HEK293 (cell line): ENCODE data around the gene SAMD4A.

ENCODE experiments used
- CTCF ChIA-PET: fragments of 350-600 bp; formaldehyde crosslinking; extraction: SDS; loops from one replicate; lab custom pipeline; 2021; ENCODE audit warnings: antibody characterized with exemption; lab: Yijun Ruan, JAX
- POLR2A ChIA-PET: fragments of 300-600 bp; formaldehyde crosslinking; extraction: SDS; loops from one replicate; lab custom pipeline; 2020; ENCODE audit warnings: antibody characterized with exemption, inconsistent platforms; lab: Yijun Ruan, JAX
- H3K27ac ChIP-seq: fragments of 200-500 bp; sonication (Bioruptor generic); 2 replicates; pipeline ENCODE4 v1.5.1; 2014; ENCODE audit warnings: low read depth, low read length, control low read depth, inconsistent platforms; ENCODE audit errors: extremely low read depth
- H3K36me3 ChIP-seq, 2 experiments: fragments of 200-500 bp in 1 of 2; sonication (Bioruptor generic) in 1 of 2; 1 replicate in 1 of 2; 2 replicates in 1 of 2; pipeline ENCODE4 v1.5.1; 2014 to 2017; ENCODE audit warnings: inconsistent platforms in 2 of 2, low read length in 2 of 2; ENCODE audit not compliant: control insufficient read depth in 2 of 2, insufficient read depth in 1 of 2
- H3K4me1 ChIP-seq: fragments of 200-500 bp; sonication (Bioruptor generic); 2 replicates; pipeline ENCODE4 v1.5.1; 2014; ENCODE audit warnings: mild to moderate bottlenecking, low read length, inconsistent platforms; ENCODE audit not compliant: control insufficient read depth, insufficient read depth
- H3K4me3 ChIP-seq: 2 replicates; pipeline ENCODE4 v1.5.1; 2011; ENCODE audit warnings: low read depth, mild to moderate bottlenecking, control low read depth, low read length, moderate library complexity
- H3K9me3 ChIP-seq: fragments of 200-500 bp; sonication (Bioruptor generic); 2 replicates; pipeline ENCODE4 v1.5.1; 2014; ENCODE audit warnings: low read depth, low read length, inconsistent platforms; ENCODE audit not compliant: control insufficient read depth, insufficient read depth
- KLF1 ChIP-seq: fragments of 450-650 bp; formaldehyde crosslinking; IDR thresholded peaks from 2 replicates; pipeline ENCODE4 v1.5.1; 2016; ENCODE audit warnings: missing biosample characterization, missing genetic modification characterization
- TCF7L2 ChIP-seq: IDR thresholded peaks from 2 replicates; pipeline ENCODE4 v1.6.1; 2011; ENCODE audit warnings: low read depth, mild to moderate bottlenecking, inconsistent platforms, low read length, moderate library complexity, borderline replicate concordance
- ZBTB21 ChIP-seq: fragments of 450-650 bp; formaldehyde crosslinking; IDR thresholded peaks from 2 replicates; pipeline ENCODE4 v1.5.1; 2017; ENCODE audit warnings: missing biosample characterization, missing genetic modification characterization
- ZNF202 ChIP-seq: fragments of 450-650 bp; formaldehyde crosslinking; IDR thresholded peaks from 2 replicates; pipeline ENCODE4 v1.5.1; 2016; ENCODE audit warnings: missing biosample characterization, missing genetic modification characterization, borderline replicate concordance
- ZNF221 ChIP-seq: fragments of 450-650 bp; formaldehyde crosslinking; IDR thresholded peaks from 2 replicates; pipeline ENCODE4 v1.5.1; 2017; ENCODE audit warnings: missing biosample characterization, missing genetic modification characterization, borderline replicate concordance
- ZNF239 ChIP-seq: fragments of 450-650 bp; formaldehyde crosslinking; IDR thresholded peaks from 2 replicates; pipeline ENCODE4 v1.5.1; 2016; ENCODE audit warnings: missing biosample characterization, missing genetic modification characterization
- ZNF302 ChIP-seq: fragments of 450-650 bp; formaldehyde crosslinking; IDR thresholded peaks from 2 replicates; pipeline ENCODE4 v1.5.1; 2016; ENCODE audit warnings: missing biosample characterization, missing genetic modification characterization, low read depth
- ZNF366 ChIP-seq: fragments of 450-650 bp; formaldehyde crosslinking; conservative IDR thresholded peaks from 2 replicates; pipeline ENCODE4 v1.5.1; 2016; ENCODE audit warnings: missing biosample characterization, missing genetic modification characterization
- ZNF394 ChIP-seq: fragments of 450-650 bp; formaldehyde crosslinking; IDR thresholded peaks from 2 replicates; pipeline ENCODE4 v1.5.1; 2016; ENCODE audit warnings: missing biosample characterization, missing genetic modification characterization, mild to moderate bottlenecking, moderate library complexity, borderline replicate concordance
- ZNF426 ChIP-seq: fragments of 450-650 bp; formaldehyde crosslinking; IDR thresholded peaks from 2 replicates; pipeline ENCODE4 v1.5.1; 2017; ENCODE audit warnings: missing biosample characterization, missing genetic modification characterization, mild to moderate bottlenecking, inconsistent platforms, moderate library complexity
- ZNF48 ChIP-seq: fragments of 450-650 bp; formaldehyde crosslinking; IDR thresholded peaks from 2 replicates; pipeline ENCODE4 v1.5.1; 2016; ENCODE audit warnings: missing biosample characterization, missing genetic modification characterization
- ZNF571 ChIP-seq: fragments of 450-650 bp; formaldehyde crosslinking; IDR thresholded peaks from 2 replicates; pipeline ENCODE4 v1.5.0; 2017; ENCODE audit warnings: missing biosample characterization, missing genetic modification characterization
- ZNF792 ChIP-seq: fragments of 450-650 bp; formaldehyde crosslinking; IDR thresholded peaks from 2 replicates; pipeline ENCODE4 v1.5.1; 2016; ENCODE audit warnings: missing biosample characterization, missing genetic modification characterization
- TF ChIP-seq, protein P1 (sequence below): IDR thresholded peaks from 2 replicates; pipeline ENCODE4 v1.6.1; 2011; ENCODE audit warnings: mild to moderate bottlenecking, low read depth, low read length, borderline replicate concordance
- TF ChIP-seq, protein P2 (sequence below): fragments of 450-650 bp; formaldehyde crosslinking; IDR thresholded peaks from 2 replicates; pipeline ENCODE4 v1.5.1; 2016; ENCODE audit warnings: missing biosample characterization, missing genetic modification characterization
- TF ChIP-seq, protein P3 (sequence below): fragments of 450-650 bp; formaldehyde crosslinking; IDR thresholded peaks from 2 replicates; pipeline ENCODE4 v1.5.1; 2016; ENCODE audit warnings: missing biosample characterization, missing genetic modification characterization
- TF ChIP-seq, protein P4 (sequence below): fragments of 450-650 bp; formaldehyde crosslinking; IDR thresholded peaks from 2 replicates; pipeline ENCODE4 v1.5.1; 2016; ENCODE audit warnings: missing biosample characterization, missing genetic modification characterization, borderline replicate concordance
- TF ChIP-seq, protein P5 (sequence below): fragments of 450-650 bp; formaldehyde crosslinking; IDR thresholded peaks from 2 replicates; pipeline ENCODE4 v1.5.1; 2016; ENCODE audit warnings: missing biosample characterization, missing genetic modification characterization
- TF ChIP-seq, protein P6 (sequence below): fragments of 450-650 bp; formaldehyde crosslinking; IDR thresholded peaks from 2 replicates; pipeline ENCODE4 v1.5.1; 2016; ENCODE audit warnings: missing biosample characterization, missing genetic modification characterization
- TF ChIP-seq, protein P7 (sequence below): fragments of 450-650 bp; formaldehyde crosslinking; IDR thresholded peaks from 2 replicates; pipeline ENCODE4 v1.5.1; 2016; ENCODE audit warnings: missing biosample characterization, missing genetic modification characterization, low read depth

SAMD4A gene

DNA sequence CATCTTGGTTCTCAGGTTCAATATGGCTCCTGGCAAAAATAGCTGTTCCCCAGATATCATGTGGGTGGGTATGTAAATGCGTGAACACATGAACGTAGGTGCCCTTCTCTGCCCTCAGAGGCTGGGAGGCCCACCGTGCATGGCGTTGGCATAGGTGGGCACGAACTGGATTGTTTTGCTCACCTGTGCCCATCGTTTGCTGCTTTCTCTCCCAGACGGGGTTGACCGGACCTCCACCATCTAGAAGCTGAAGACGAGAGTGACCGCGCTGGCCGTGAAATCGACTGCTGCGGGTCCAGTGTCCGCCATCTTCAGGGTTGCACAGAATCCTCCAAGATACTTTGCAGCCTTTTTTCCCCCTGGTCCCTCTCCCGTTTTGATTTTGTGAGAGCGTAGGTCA is 221.8 kb downstream of the SAMD4A start:
- Histone ChIP-seq H3K36me3 (peaks cover 0 to 11% of the 10 kb centered on the region in 2 experiments; a peak in 1 of 3 replicates), H3K4me3 (no peak overlapping the region), H3K9me3 (no peaks in the 10 kb centered on the region), H3K4me1 (no peaks in the 10 kb centered on the region; the same call in 1 of the 2 replicates), H3K27ac (no peak overlapping the region)
- no peak for TF ChIP-seq ZNF792 (tag by site-specific recombination)
- TF ChIP-seq ZNF48 (tag by site-specific recombination): no peak
- TF ChIP-seq, protein P1, sequence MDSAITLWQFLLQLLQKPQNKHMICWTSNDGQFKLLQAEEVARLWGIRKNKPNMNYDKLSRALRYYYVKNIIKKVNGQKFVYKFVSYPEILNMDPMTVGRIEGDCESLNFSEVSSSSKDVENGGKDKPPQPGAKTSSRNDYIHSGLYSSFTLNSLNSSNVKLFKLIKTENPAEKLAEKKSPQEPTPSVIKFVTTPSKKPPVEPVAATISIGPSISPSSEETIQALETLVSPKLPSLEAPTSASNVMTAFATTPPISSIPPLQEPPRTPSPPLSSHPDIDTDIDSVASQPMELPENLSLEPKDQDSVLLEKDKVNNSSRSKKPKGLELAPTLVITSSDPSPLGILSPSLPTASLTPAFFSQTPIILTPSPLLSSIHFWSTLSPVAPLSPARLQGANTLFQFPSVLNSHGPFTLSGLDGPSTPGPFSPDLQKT: no peak
- no peak for TF ChIP-seq ZNF302
- TF ChIP-seq, protein P2, sequence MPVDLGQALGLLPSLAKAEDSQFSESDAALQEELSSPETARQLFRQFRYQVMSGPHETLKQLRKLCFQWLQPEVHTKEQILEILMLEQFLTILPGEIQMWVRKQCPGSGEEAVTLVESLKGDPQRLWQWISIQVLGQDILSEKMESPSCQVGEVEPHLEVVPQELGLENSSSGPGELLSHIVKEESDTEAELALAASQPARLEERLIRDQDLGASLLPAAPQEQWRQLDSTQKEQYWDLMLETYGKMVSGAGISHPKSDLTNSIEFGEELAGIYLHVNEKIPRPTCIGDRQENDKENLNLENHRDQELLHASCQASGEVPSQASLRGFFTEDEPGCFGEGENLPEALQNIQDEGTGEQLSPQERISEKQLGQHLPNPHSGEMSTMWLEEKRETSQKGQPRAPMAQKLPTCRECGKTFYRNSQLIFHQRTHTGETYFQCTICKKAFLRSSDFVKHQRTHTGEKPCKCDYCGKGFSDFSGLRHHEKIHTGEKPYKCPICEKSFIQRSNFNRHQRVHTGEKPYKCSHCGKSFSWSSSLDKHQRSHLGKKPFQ (tag by site-specific recombination): no peak
- TF ChIP-seq, protein P3, sequence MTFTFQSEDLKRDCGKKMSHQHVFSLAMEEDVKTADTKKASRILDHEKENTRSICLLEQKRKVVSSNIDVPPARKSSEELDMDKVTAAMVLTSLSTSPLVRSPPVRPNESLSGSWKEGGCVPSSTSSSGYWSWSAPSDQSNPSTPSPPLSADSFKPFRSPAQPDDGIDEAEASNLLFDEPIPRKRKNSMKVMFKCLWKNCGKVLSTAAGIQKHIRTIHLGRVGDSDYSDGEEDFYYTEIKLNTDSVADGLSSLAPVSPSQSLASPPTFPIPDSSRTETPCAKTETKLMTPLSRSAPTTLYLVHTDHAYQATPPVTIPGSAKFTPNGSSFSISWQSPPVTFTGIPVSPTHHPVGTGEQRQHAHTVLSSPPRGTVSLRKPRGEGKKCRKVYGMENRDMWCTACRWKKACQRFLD (tag by site-specific recombination): no peak
- TF ChIP-seq ZNF571 (tag by site-specific recombination): no peak
- TF ChIP-seq, protein P4, sequence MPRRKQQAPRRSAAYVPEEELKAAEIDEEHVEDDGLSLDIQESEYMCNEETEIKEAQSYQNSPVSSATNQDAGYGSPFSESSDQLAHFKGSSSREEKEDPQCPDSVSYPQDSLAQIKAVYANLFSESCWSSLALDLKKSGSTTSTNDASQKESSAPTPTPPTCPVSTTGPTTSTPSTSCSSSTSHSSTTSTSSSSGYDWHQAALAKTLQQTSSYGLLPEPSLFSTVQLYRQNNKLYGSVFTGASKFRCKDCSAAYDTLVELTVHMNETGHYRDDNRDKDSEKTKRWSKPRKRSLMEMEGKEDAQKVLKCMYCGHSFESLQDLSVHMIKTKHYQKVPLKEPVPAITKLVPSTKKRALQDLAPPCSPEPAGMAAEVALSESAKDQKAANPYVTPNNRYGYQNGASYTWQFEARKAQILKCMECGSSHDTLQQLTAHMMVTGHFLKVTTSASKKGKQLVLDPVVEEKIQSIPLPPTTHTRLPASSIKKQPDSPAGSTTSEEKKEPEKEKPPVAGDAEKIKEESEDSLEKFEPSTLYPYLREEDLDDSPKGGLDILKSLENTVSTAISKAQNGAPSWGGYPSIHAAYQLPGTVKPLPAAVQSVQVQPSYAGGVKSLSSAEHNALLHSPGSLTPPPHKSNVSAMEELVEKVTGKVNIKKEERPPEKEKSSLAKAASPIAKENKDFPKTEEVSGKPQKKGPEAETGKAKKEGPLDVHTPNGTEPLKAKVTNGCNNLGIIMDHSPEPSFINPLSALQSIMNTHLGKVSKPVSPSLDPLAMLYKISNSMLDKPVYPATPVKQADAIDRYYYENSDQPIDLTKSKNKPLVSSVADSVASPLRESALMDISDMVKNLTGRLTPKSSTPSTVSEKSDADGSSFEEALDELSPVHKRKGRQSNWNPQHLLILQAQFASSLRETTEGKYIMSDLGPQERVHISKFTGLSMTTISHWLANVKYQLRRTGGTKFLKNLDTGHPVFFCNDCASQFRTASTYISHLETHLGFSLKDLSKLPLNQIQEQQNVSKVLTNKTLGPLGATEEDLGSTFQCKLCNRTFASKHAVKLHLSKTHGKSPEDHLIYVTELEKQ (tag by site-specific recombination): no peak
- TF ChIP-seq, protein P5, sequence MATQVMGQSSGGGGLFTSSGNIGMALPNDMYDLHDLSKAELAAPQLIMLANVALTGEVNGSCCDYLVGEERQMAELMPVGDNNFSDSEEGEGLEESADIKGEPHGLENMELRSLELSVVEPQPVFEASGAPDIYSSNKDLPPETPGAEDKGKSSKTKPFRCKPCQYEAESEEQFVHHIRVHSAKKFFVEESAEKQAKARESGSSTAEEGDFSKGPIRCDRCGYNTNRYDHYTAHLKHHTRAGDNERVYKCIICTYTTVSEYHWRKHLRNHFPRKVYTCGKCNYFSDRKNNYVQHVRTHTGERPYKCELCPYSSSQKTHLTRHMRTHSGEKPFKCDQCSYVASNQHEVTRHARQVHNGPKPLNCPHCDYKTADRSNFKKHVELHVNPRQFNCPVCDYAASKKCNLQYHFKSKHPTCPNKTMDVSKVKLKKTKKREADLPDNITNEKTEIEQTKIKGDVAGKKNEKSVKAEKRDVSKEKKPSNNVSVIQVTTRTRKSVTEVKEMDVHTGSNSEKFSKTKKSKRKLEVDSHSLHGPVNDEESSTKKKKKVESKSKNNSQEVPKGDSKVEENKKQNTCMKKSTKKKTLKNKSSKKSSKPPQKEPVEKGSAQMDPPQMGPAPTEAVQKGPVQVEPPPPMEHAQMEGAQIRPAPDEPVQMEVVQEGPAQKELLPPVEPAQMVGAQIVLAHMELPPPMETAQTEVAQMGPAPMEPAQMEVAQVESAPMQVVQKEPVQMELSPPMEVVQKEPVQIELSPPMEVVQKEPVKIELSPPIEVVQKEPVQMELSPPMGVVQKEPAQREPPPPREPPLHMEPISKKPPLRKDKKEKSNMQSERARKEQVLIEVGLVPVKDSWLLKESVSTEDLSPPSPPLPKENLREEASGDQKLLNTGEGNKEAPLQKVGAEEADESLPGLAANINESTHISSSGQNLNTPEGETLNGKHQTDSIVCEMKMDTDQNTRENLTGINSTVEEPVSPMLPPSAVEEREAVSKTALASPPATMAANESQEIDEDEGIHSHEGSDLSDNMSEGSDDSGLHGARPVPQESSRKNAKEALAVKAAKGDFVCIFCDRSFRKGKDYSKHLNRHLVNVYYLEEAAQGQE (tag by site-specific recombination): no peak
- TF ChIP-seq ZNF426 (tag by site-specific recombination): no peak
- TF ChIP-seq, protein P6, sequence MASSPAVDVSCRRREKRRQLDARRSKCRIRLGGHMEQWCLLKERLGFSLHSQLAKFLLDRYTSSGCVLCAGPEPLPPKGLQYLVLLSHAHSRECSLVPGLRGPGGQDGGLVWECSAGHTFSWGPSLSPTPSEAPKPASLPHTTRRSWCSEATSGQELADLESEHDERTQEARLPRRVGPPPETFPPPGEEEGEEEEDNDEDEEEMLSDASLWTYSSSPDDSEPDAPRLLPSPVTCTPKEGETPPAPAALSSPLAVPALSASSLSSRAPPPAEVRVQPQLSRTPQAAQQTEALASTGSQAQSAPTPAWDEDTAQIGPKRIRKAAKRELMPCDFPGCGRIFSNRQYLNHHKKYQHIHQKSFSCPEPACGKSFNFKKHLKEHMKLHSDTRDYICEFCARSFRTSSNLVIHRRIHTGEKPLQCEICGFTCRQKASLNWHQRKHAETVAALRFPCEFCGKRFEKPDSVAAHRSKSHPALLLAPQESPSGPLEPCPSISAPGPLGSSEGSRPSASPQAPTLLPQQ (tag by site-specific recombination): no peak
- TF ChIP-seq ZNF221 (tag by site-specific recombination): no peak
- no peak for TF ChIP-seq ZNF394 (tag by site-specific recombination)
- TF ChIP-seq, protein P7, sequence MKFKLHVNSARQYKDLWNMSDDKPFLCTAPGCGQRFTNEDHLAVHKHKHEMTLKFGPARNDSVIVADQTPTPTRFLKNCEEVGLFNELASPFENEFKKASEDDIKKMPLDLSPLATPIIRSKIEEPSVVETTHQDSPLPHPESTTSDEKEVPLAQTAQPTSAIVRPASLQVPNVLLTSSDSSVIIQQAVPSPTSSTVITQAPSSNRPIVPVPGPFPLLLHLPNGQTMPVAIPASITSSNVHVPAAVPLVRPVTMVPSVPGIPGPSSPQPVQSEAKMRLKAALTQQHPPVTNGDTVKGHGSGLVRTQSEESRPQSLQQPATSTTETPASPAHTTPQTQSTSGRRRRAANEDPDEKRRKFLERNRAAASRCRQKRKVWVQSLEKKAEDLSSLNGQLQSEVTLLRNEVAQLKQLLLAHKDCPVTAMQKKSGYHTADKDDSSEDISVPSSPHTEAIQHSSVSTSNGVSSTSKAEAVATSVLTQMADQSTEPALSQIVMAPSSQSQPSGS: no peak
- no peak for TF ChIP-seq ZNF366 (tag by site-specific recombination)
- no peak for TF ChIP-seq ZNF239 (tag by site-specific recombination)
- TF ChIP-seq ZNF202 (tag by site-specific recombination): no peak
- TF ChIP-seq TCF7L2: no peak
- TF ChIP-seq ZBTB21 (tag by site-specific recombination): no peak
- TF ChIP-seq KLF1 (tag by site-specific recombination): no peak
- ChIA-PET POLR2A (no interaction called here), CTCF (interaction anchor here (0.6 to 1.2 kb wide), 2 partner anchors 14 to 293 kb away, joined by 3 to 4 read pairs; no protein-coding TSS in a partner anchor)
